Psoas muscle (tissue), 8 donors: ENCODE data around the gene LACTBL1. TPM values are rescaled to one million over a fixed set of nuclear protein-coding genes. Genes with fewer than 3 reads are reported as not detected.
A peak's percentile ranks its signal among the peaks of the same experiment; 100 is the strongest.

ENCODE experiments used
- ATAC-seq, 4 donors: fragments of 200-7000 bp; cut with Tn5 transposase; one replicate each; pipeline ENCODE4 v1.9.1; 2020; ENCODE audit warnings: moderate library complexity in 3 of 4, mild to moderate bottlenecking in 2 of 4
- DNase-seq, 2 donors: peaks; one replicate each; pipeline ENCODE4 v3.0.0-alpha.2; 2020
- H3K27ac ChIP-seq: fragments of 200-600 bp; one replicate; pipeline ENCODE4 v1.8.0; 2022
- H3K27me3 ChIP-seq, 3 donors: fragments of 200-600 bp in 1 of 3; one replicate each; pipeline versions ENCODE4 v1.6.1 to v1.8.0; 2013 to 2022; ENCODE audit warnings: low read length in 2 of 3, mild to moderate bottlenecking in 2 of 3, moderate library complexity in 1 of 3; ENCODE audit not compliant: insufficient read depth in 3 of 3
- H3K36me3 ChIP-seq, 2 donors: fragments of 200-600 bp in 1 of 2; one replicate each; pipeline versions ENCODE4 v1.6.1 to v1.8.0; 2013 to 2022; ENCODE audit warnings: low read depth in 1 of 2, mild to moderate bottlenecking in 1 of 2, moderate library complexity in 1 of 2; ENCODE audit not compliant: insufficient read depth in 1 of 2
- H3K4me1 ChIP-seq: fragments of 200-600 bp; one replicate; pipeline ENCODE4 v1.8.0; 2022
- H3K4me3 ChIP-seq: fragments of 200-600 bp; one replicate; pipeline ENCODE4 v1.8.0; 2022; ENCODE audit warnings: mild to moderate bottlenecking
- H3K9me3 ChIP-seq: fragments of 200-600 bp; one replicate; pipeline ENCODE4 v1.8.0; 2022
- CTCF ChIP-seq: fragments of 200-600 bp; IDR thresholded peaks from one replicate; pipeline ENCODE4 v1.8.0; 2022; ENCODE audit warnings: antibody characterized with exemption
- WGBS, 3 donors: extraction: QIAGEN DNeasy Blood & Tissue Kit; methylation state at CpG; one replicate each; pipeline versions ENCODE4 v1.1.6 to v1.1.7; 2013; 5-methylcytosine and 5-hydroxymethylcytosine counted together
- intact Hi-C, 2 donors: fragments of 100-400 bp; cut with DNase I; formaldehyde crosslinking; loops; one replicate each; pipeline versions ENCODE4 v1.11.0 to v1.14.2; 2022
- polyA plus RNA-seq, 3 donors: library from polyadenylated mRNA; stranded (reverse); fragments of 200-250 nt; gene quantifications; one replicate each; pipeline ENCODE4 v1.2.3, GENCODE V29; 2013
- total RNA-seq, 4 donors: library from RNA; stranded (reverse); fragmentation: NEBNext Ultra II Directional in 2 of 4; extraction: Animal tissue kit (Norgen Biotek cat#: 25700) in 2 of 4; gene quantifications; one replicate each; pipeline versions ENCODE4 v1.2.1 to v1.2.4, GENCODE V29; 2021 to 2023
- donor health status: healthy with polysubstance abuse.
- donor health status: DM: no; HTN: no; CAD: no; lungs with moderate emphysema.
- donor health status: Bipolar disorder and iron deficiency.
- donor health status: healthy.
- donor health status: DM: yes; HTN: yes; CAD: no.
- donor health status: DM: no; HTN: no; CAD: no.
- donor health status: DM: no; HTN: no; CAD: no.
- donor health status: DM: yes; HTN: yes; CAD: no.

Gene LACTBL1
- total and polyA plus RNA-seq, 7 donors = not detected

- 90 to 100% (median 100%) methylated on average over 1 of the region's 1 CpG for WGBS, 3 donors
- Histone ChIP-seq H3K4me3 (no peak overlapping the region), H3K27me3 (peaks cover 0 to 12% (median 8%) of the 10 kb centered on the region in 3 donors), H3K36me3 (no peaks in the 10 kb centered on the region), H3K27ac (no peak overlapping the region), H3K4me1 (no peaks in the 10 kb centered on the region), H3K9me3 (no peaks in the 10 kb centered on the region)
- TF ChIP-seq CTCF = no peak
- intact Hi-C loops = no loop called here
- no peak for ATAC-seq
- peak in 1 of 2 donors; percentile 2 for DNase-seq
Observed at GRCh38 chr1:22922640-22923039, 50.0 kb downstream of the LACTBL1 start.

- Histone ChIP-seq H3K4me3 (no peak overlapping the region), H3K27ac (no peak overlapping the region), H3K27me3 (peaks cover 0 to 20% (median 16%) of the 10 kb centered on the region in 3 donors), H3K4me1 (no peaks in the 10 kb centered on the region), H3K9me3 (no peaks in the 10 kb centered on the region), H3K36me3 (no peaks in the 10 kb centered on the region)
- no peak for TF ChIP-seq CTCF
- 75 to 79% (median 76%) methylated on average over 8 of the region's 8 CpGs for whole genome bisulfite sequencing, 3 donors
- DNase-seq = peak in 1 of 2 donors; percentile 2
- ATAC-seq = no peak
- intact Hi-C loops = no loop called here
Observed at GRCh38 chr1:22921452-22922126, 51.1 kb downstream of the LACTBL1 start.

- ATAC-seq (no peak), DNase-seq (peak in 1 of 2 donors; percentile 4)
- 70 to 80% (median 76%) methylated on average over 8 of the region's 8 CpGs for WGBS, 3 donors
- no peaks in the 10 kb centered on the region for H3K36me3 ChIP-seq
- H3K4me3 ChIP-seq = no peak overlapping the region
- no peaks in the 10 kb centered on the region for H3K4me1 ChIP-seq
- intact Hi-C loops = no loop called here
- peaks cover 0 to 18% (median 18%) of the 10 kb centered on the region in 3 donors for H3K27me3 ChIP-seq
- H3K9me3 ChIP-seq = no peaks in the 10 kb centered on the region
- no peak overlapping the region for H3K27ac ChIP-seq
- no peak for TF ChIP-seq CTCF
Observed at GRCh38 chr1:22920734-22921451, 51.8 kb downstream of the LACTBL1 start.

GRCh38 chr1:22920026-22920733 is 52.5 kb downstream of the LACTBL1 start:
- no peaks in the 10 kb centered on the region for H3K9me3 ChIP-seq
- intact Hi-C loops = no loop called here
- H3K27me3 ChIP-seq = peaks cover 0 to 25% (median 15%) of the 10 kb centered on the region in 3 donors
- ATAC-seq = no peak
- DNase-seq = peak in 1 of 2 donors; percentile 34
- no peaks in the 10 kb centered on the region for H3K36me3 ChIP-seq
- no peak overlapping the region for H3K27ac ChIP-seq
- WGBS, 3 donors = 85 to 91% (median 91%) methylated on average over 6 of the region's 6 CpGs
- no peak overlapping the region for H3K4me3 ChIP-seq
- no peaks in the 10 kb centered on the region for H3K4me1 ChIP-seq
- no peak for TF ChIP-seq CTCF
